ENCODE results near the gene ANO10.
"Not testable (repeated sequence)": the region's sequence is repeated elsewhere in the genome, so short reads cannot be mapped to it uniquely, and the experiment has no call there.

ANO10 gene

GRCh38 chr3:43613976-43614375, 7.8 kb downstream of the ANO10 start:
- Mint-ChIP-seq H3K4me1 (no peaks in the 10 kb centered on the region), H3K27ac (no peak overlapping the region), H3K4me3 (no peak overlapping the region), H3K9me3 (no peaks in the 10 kb centered on the region), H3K36me3 (no peaks in the 10 kb centered on the region), H3K27me3 (no peaks in the 10 kb centered on the region)
- CTCF ChIA-PET: no interaction called here
- no peak for DNase-seq

GRCh38 chr3:43612419-43612818, 9.4 kb downstream of the ANO10 start:
- Mint-ChIP-seq H3K27ac (no peak overlapping the region), H3K27me3 (no peaks in the 10 kb centered on the region), H3K4me1 (no peaks in the 10 kb centered on the region), H3K36me3 (no peaks in the 10 kb centered on the region), H3K4me3 (no peak overlapping the region), H3K9me3 (no peaks in the 10 kb centered on the region)
- no peak for DNase-seq
- CTCF ChIA-PET: no interaction called here

- CTCF ChIA-PET: no interaction called here
- Mint-ChIP-seq H3K36me3 (peaks cover 2% of the 10 kb centered on the region), H3K27me3 (peaks cover 3% of the 10 kb centered on the region), H3K4me1 (no peaks in the 10 kb centered on the region), H3K9me3 (no peaks in the 10 kb centered on the region), H3K4me3 (no peak overlapping the region), H3K27ac (no peak overlapping the region)
- no peak for DNase-seq
These were observed 12.4 kb downstream of the ANO10 start for GRCh38 chr3:43609406-43609805.

- Mint-ChIP-seq H3K36me3 (peaks cover 5% of the 10 kb centered on the region), H3K4me1 (no peaks in the 10 kb centered on the region), H3K27ac (no peak overlapping the region), H3K4me3 (no peak overlapping the region), H3K9me3 (no peaks in the 10 kb centered on the region), H3K27me3 (peaks cover 3% of the 10 kb centered on the region)
- CTCF ChIA-PET: no interaction called here
- DNase-seq: no peak
These were observed 13.1 kb downstream of the ANO10 start for GRCh38 chr3:43608751-43609150.

- H3K4me1 Mint-ChIP-seq: no peaks in the 10 kb centered on the region
- H3K36me3 Mint-ChIP-seq: peaks cover 5% of the 10 kb centered on the region
- H3K4me3 Mint-ChIP-seq: no peak overlapping the region
- CTCF ChIA-PET: interaction anchor here (0.6 kb wide), 1 partner anchor 408 kb away, joined by 3 read pairs; no protein-coding TSS in a partner anchor
- DNase-seq: no peak
- no peaks in the 10 kb centered on the region for H3K9me3 Mint-ChIP-seq
- H3K27ac Mint-ChIP-seq: no peak overlapping the region
- H3K27me3 Mint-ChIP-seq: peaks cover 3% of the 10 kb centered on the region
These were observed 15.5 kb downstream of the ANO10 start for GRCh38 chr3:43606284-43606683.

GRCh38 chr3:43599959-43600358, 21.9 kb downstream of the ANO10 start:
- CTCF ChIA-PET, H3K4me1 Mint-ChIP-seq, H3K27ac Mint-ChIP-seq, DNase-seq, H3K4me3 Mint-ChIP-seq, H3K27me3 Mint-ChIP-seq, H3K9me3 Mint-ChIP-seq: not testable (repeated sequence)
- H3K36me3 Mint-ChIP-seq: peaks cover 13% of the 10 kb centered on the region

GRCh38 chr3:43597961-43598360, 23.9 kb downstream of the ANO10 start:
- H3K9me3 Mint-ChIP-seq: peaks cover 10% of the 10 kb centered on the region
- no peak overlapping the region for H3K27ac Mint-ChIP-seq
- DNase-seq: no peak
- CTCF ChIA-PET: no interaction called here
- peaks cover 11% of the 10 kb centered on the region for H3K36me3 Mint-ChIP-seq
- H3K27me3 Mint-ChIP-seq: no peaks in the 10 kb centered on the region
- H3K4me1 Mint-ChIP-seq: no peaks in the 10 kb centered on the region
- no peak overlapping the region for H3K4me3 Mint-ChIP-seq

GRCh38 chr3:43596178-43596577, 25.6 kb downstream of the ANO10 start:
- H3K27me3 Mint-ChIP-seq, DNase-seq, H3K4me3 Mint-ChIP-seq, H3K4me1 Mint-ChIP-seq, CTCF ChIA-PET, H3K27ac Mint-ChIP-seq: not testable (repeated sequence)
- H3K9me3 Mint-ChIP-seq: peaks cover 14% of the 10 kb centered on the region
- H3K36me3 Mint-ChIP-seq: peaks cover 14% of the 10 kb centered on the region

GRCh38 chr3:43595280-43595679, 26.5 kb downstream of the ANO10 start:
- H3K4me1 Mint-ChIP-seq, H3K27ac Mint-ChIP-seq, CTCF ChIA-PET, H3K27me3 Mint-ChIP-seq, DNase-seq, H3K4me3 Mint-ChIP-seq: not testable (repeated sequence)
- Mint-ChIP-seq H3K9me3 (peaks cover 16% of the 10 kb centered on the region), H3K36me3 (peaks cover 22% of the 10 kb centered on the region)

- H3K4me1 Mint-ChIP-seq, H3K4me3 Mint-ChIP-seq, CTCF ChIA-PET, H3K27ac Mint-ChIP-seq, DNase-seq, H3K27me3 Mint-ChIP-seq: not testable (repeated sequence)
- H3K36me3 Mint-ChIP-seq: peaks cover 22% of the 10 kb centered on the region
- H3K9me3 Mint-ChIP-seq: peaks cover 16% of the 10 kb centered on the region
These were observed 28.2 kb downstream of the ANO10 start for GRCh38 chr3:43593588-43593987.

GRCh38 chr3:43591866-43592265, 29.9 kb downstream of the ANO10 start:
- H3K4me1 Mint-ChIP-seq, H3K27ac Mint-ChIP-seq, DNase-seq, H3K4me3 Mint-ChIP-seq, CTCF ChIA-PET, H3K27me3 Mint-ChIP-seq: not testable (repeated sequence)
- Mint-ChIP-seq H3K9me3 (peaks cover 16% of the 10 kb centered on the region), H3K36me3 (peaks cover 17% of the 10 kb centered on the region)

GRCh38 chr3:43587303-43587702, 34.5 kb downstream of the ANO10 start:
- DNase-seq: no peak
- CTCF ChIA-PET: no interaction called here
- Mint-ChIP-seq H3K4me3 (no peak overlapping the region), H3K27ac (no peak overlapping the region), H3K9me3 (peaks cover 9% of the 10 kb centered on the region), H3K4me1 (peaks cover 16% of the 10 kb centered on the region), H3K36me3 (peaks cover 11% of the 10 kb centered on the region), H3K27me3 (no peaks in the 10 kb centered on the region)

GRCh38 chr3:43584043-43584826, 37.6 kb downstream of the ANO10 start:
- H3K27me3 Mint-ChIP-seq: no peaks in the 10 kb centered on the region
- no peak overlapping the region for H3K4me3 Mint-ChIP-seq
- no peaks in the 10 kb centered on the region for H3K36me3 Mint-ChIP-seq
- CTCF ChIA-PET: no interaction called here
- no peak for DNase-seq
- peaks cover 2% of the 10 kb centered on the region for H3K9me3 Mint-ChIP-seq
- H3K4me1 Mint-ChIP-seq: peaks cover 16% of the 10 kb centered on the region
- H3K27ac Mint-ChIP-seq: peak overlapping the region; percentile 29

- H3K4me3 Mint-ChIP-seq: no peak overlapping the region
- no peak for DNase-seq
- H3K4me1 Mint-ChIP-seq: peaks cover 16% of the 10 kb centered on the region
- H3K9me3 Mint-ChIP-seq: peaks cover 2% of the 10 kb centered on the region
- H3K36me3 Mint-ChIP-seq: no peaks in the 10 kb centered on the region
- CTCF ChIA-PET: no interaction called here
- H3K27me3 Mint-ChIP-seq: no peaks in the 10 kb centered on the region
- H3K27ac Mint-ChIP-seq: peak overlapping the region; percentile 66
These were observed 38.3 kb downstream of the ANO10 start for GRCh38 chr3:43583481-43583880.

GRCh38 chr3:43582866-43583265, 38.9 kb downstream of the ANO10 start:
- Mint-ChIP-seq H3K36me3 (no peaks in the 10 kb centered on the region), H3K4me1 (peaks cover 16% of the 10 kb centered on the region), H3K4me3 (no peak overlapping the region), H3K9me3 (peaks cover 2% of the 10 kb centered on the region), H3K27me3 (no peaks in the 10 kb centered on the region), H3K27ac (no peak overlapping the region)
- DNase-seq: no peak
- CTCF ChIA-PET: no interaction called here
